NCI-H146 (cell line): ENCODE results near the gene SCARB2.

Experiments
- DNase-seq: peaks from one replicate; lab custom pipeline; 2025; lab: John Stamatoyannopoulos, UW

Gene SCARB2

GRCh38 chr4:76198411-76199237 lies 15.0 kb downstream of the SCARB2 start:
- DNase-seq = peak; percentile 80

GRCh38 chr4:76197971-76198410 lies 15.6 kb downstream of the SCARB2 start:
- peak; percentile 66 for DNase-seq

GRCh38 chr4:76197031-76197743 lies 16.4 kb downstream of the SCARB2 start:
- peak; percentile 4 for DNase-seq

- no peak for DNase-seq
These were observed 17.2 kb downstream of the SCARB2 start for GRCh38 chr4:76196376-76196775.

- no peak for DNase-seq
These were observed 18.3 kb downstream of the SCARB2 start for GRCh38 chr4:76195326-76195725.

- no peak for DNase-seq
These were observed 19.3 kb downstream of the SCARB2 start for GRCh38 chr4:76194325-76194724.

GRCh38 chr4:76192236-76192635 lies 21.4 kb downstream of the SCARB2 start:
- no peak for DNase-seq

- no peak for DNase-seq
These were observed 25.1 kb downstream of the SCARB2 start for GRCh38 chr4:76188557-76188956.

GRCh38 chr4:76188149-76188548 lies 25.5 kb downstream of the SCARB2 start:
- DNase-seq = no peak

- DNase-seq = no peak
These were observed 26.5 kb downstream of the SCARB2 start for GRCh38 chr4:76187152-76187551.

- no peak for DNase-seq
These were observed 31.2 kb downstream of the SCARB2 start for GRCh38 chr4:76182463-76182862.

GRCh38 chr4:76179398-76180318 lies 34.0 kb downstream of the SCARB2 start:
- DNase-seq = peak; percentile 78

GRCh38 chr4:76178296-76178695 lies 35.3 kb downstream of the SCARB2 start:
- DNase-seq = no peak

GRCh38 chr4:76177709-76178108 lies 35.9 kb downstream of the SCARB2 start:
- no peak for DNase-seq

GRCh38 chr4:76175336-76175735 lies 38.3 kb downstream of the SCARB2 start:
- DNase-seq = no peak

- DNase-seq = no peak
These were observed 39.4 kb downstream of the SCARB2 start for GRCh38 chr4:76174216-76174615.

GRCh38 chr4:76168688-76169087 lies 44.9 kb downstream of the SCARB2 start:
- no peak for DNase-seq

- no peak for DNase-seq
These were observed 47.1 kb downstream of the SCARB2 start for GRCh38 chr4:76166480-76166879.

GRCh38 chr4:76160355-76160754 lies 53.3 kb downstream of the SCARB2 start:
- DNase-seq = no peak

- no peak for DNase-seq
These were observed 57.0 kb downstream of the SCARB2 start for GRCh38 chr4:76156635-76157034.

GRCh38 chr4:76155979-76156378 lies 57.6 kb downstream of the SCARB2 start:
- DNase-seq = no peak

GRCh38 chr4:76153356-76153755 lies 60.3 kb downstream of the SCARB2 start:
- DNase-seq = no peak
